ENCODE results near the gene DNLZ. TPM values are rescaled to one million over a fixed set of nuclear protein-coding genes. Genes with fewer than 3 reads are reported as not detected.

Gene DNLZ
- polyA plus RNA-seq, 1 of the 3 experiments (the other 2 are of a cell fraction), result 40.6 TPM

DNA sequence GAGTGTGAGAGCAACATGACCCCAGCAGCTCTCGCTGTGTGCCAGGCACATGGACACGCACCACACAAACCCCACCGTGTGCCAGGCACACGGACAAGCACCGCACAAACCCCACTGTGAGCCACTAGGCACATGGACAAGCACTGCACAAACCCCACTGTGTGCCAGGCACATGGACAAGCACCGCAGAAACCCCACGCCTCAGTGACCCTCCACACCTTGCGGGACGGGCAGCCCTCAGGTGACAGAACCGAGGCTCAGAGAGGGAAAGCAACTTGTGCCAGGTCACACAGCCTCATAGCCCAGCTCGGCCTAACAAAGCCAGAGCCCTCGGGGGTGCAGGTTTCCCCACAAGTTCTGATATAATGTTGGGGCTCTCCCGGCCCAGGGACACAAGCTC, 38.2 kb downstream of the DNLZ start:
- Histone ChIP-seq H3K9me3 (no peaks in the 10 kb centered on the region), H3K4me1 (ENCODE audit: control insufficient read depth in 1 of 2, insufficient read depth in 2 of 2, low read depth in 1 of 2, low read length in 1 of 2) (peaks cover 24 to 50% of the 10 kb centered on the region in 2 experiments), H3K4me3 (ENCODE audit: low read depth in 2 of 2, low read length in 1 of 2) (no peak overlapping the region), H3K27me3 (ENCODE audit: insufficient read depth) (no peaks in the 10 kb centered on the region), H2AFZ (ENCODE audit: low read depth) (no peak overlapping the region), H4K20me1 (ENCODE audit: insufficient read depth) (peaks cover 20% of the 10 kb centered on the region), H3F3A (replicated peaks; ENCODE audit: insufficient read depth) (peaks cover 3% of the 10 kb centered on the region), H3K36me3 (replicated peaks in 1 of 2; ENCODE audit: control insufficient read depth in 1 of 2, insufficient read depth in 2 of 2, low read length in 1 of 2) (no peaks in the 10 kb centered on the region), H3K9ac (peak overlapping the region; percentile 67; the same call in 1 of the 2 replicates), H3K79me2 (ENCODE audit: insufficient read depth) (peaks cover 24% of the 10 kb centered on the region), H3K4me2 (peak overlapping the region; percentile 90; the same call in 1 of the 2 replicates), H3K27ac (ENCODE audit: low read depth in 2 of 2, low read length in 1 of 2) (peak overlapping the region; percentile 87 to 98; a peak in 3 of 4 replicates), H3K9me2 (no peaks in the 10 kb centered on the region)
- ChIA-PET CTCF (interaction anchor here (1.0 to 8.1 kb wide), 9 partner anchors 12 to 163 kb away, joined by 3 to 91 read pairs (median 6); partner anchors contain the start of genes CARD9 and DNLZ), POLR2A (interaction anchor here (1.2 to 1.3 kb wide), 3 partner anchors 19 to 49 kb away, joined by 3 to 5 read pairs (median 5); no protein-coding TSS in a partner anchor)
- 82% methylated on average over 6 of the region's 13 CpGs for WGBS (ENCODE audit: low lambda C conversion rate)
- no peak for DNase-seq
- TF ChIP-seq FOXM1 (IDR thresholded peaks at IDR 0.05; ENCODE audit: low read depth), result no peak
- no peak for TF ChIP-seq TAF1 (IDR thresholded peaks at IDR 0.05; ENCODE audit: borderline replicate concordance, low read depth, low read length)
- TF ChIP-seq RCOR1 (IDR thresholded peaks at IDR 0.05; ENCODE audit: low read length), result no peak
- TF ChIP-seq NRF1 (IDR thresholded peaks at IDR 0.05; ENCODE audit: low read depth, low read length), result no peak
- TF ChIP-seq, protein P1, sequence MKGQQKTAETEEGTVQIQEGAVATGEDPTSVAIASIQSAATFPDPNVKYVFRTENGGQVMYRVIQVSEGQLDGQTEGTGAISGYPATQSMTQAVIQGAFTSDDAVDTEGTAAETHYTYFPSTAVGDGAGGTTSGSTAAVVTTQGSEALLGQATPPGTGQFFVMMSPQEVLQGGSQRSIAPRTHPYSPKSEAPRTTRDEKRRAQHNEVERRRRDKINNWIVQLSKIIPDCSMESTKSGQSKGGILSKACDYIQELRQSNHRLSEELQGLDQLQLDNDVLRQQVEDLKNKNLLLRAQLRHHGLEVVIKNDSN (IDR thresholded peaks at IDR 0.05; ENCODE audit: borderline replicate concordance, low read depth), result no peak
- no peak for TF ChIP-seq TEAD4 (IDR thresholded peaks at IDR 0.05; ENCODE audit: borderline replicate concordance, insufficient read depth)
- TF ChIP-seq EP300 (IDR thresholded peaks at IDR 0.05; ENCODE audit: borderline replicate concordance in 1 of 2, low read depth in 1 of 2, low read length in 1 of 2), result no peak
- TF ChIP-seq CHD2 (IDR thresholded peaks at IDR 0.05; ENCODE audit: low read length, partially characterized antibody), result no peak
- no peak for TF ChIP-seq RXRA (IDR thresholded peaks at IDR 0.05; ENCODE audit: borderline replicate concordance, low read depth)
- TF ChIP-seq SMC3 (IDR thresholded peaks at IDR 0.05; ENCODE audit: low read depth, low read length), result no peak
- no peak for TF ChIP-seq RFX5 (IDR thresholded peaks at IDR 0.05; ENCODE audit: low read length)
- TF ChIP-seq, protein P2, sequence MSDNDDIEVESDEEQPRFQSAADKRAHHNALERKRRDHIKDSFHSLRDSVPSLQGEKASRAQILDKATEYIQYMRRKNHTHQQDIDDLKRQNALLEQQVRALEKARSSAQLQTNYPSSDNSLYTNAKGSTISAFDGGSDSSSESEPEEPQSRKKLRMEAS (IDR thresholded peaks at IDR 0.05; ENCODE audit: low read depth), result no peak
- TF ChIP-seq, protein P3, sequence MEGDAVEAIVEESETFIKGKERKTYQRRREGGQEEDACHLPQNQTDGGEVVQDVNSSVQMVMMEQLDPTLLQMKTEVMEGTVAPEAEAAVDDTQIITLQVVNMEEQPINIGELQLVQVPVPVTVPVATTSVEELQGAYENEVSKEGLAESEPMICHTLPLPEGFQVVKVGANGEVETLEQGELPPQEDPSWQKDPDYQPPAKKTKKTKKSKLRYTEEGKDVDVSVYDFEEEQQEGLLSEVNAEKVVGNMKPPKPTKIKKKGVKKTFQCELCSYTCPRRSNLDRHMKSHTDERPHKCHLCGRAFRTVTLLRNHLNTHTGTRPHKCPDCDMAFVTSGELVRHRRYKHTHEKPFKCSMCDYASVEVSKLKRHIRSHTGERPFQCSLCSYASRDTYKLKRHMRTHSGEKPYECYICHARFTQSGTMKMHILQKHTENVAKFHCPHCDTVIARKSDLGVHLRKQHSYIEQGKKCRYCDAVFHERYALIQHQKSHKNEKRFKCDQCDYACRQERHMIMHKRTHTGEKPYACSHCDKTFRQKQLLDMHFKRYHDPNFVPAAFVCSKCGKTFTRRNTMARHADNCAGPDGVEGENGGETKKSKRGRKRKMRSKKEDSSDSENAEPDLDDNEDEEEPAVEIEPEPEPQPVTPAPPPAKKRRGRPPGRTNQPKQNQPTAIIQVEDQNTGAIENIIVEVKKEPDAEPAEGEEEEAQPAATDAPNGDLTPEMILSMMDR (IDR thresholded peaks at IDR 0.05), result no peak
- no peak for TF ChIP-seq JUND (IDR thresholded peaks at IDR 0.05)
- TF ChIP-seq TCF12 (IDR thresholded peaks at IDR 0.05), result no peak
- TF ChIP-seq MXI1 (IDR thresholded peaks at IDR 0.05; ENCODE audit: low read depth, low read length), result no peak
- TF ChIP-seq NFIC (IDR thresholded peaks at IDR 0.05; ENCODE audit: borderline replicate concordance), result no peak
- no peak for TF ChIP-seq RAD21 (IDR thresholded peaks at IDR 0.05; ENCODE audit: low read length)
- no peak for TF ChIP-seq FOSL2 (IDR thresholded peaks at IDR 0.05; ENCODE audit: borderline replicate concordance, low read depth)

All from SK-N-SH (cell line).